Chondrocyte (in vitro differentiated cells): Measurements from ENCODE around the gene GTPBP2. TPM values are rescaled to one million over a fixed set of nuclear protein-coding genes. Genes with fewer than 3 reads are reported as not detected.

Source experiments
- DNase-seq: peaks from one replicate; pipeline ENCODE4 v3.0.0; 2021; ENCODE audit warnings: mixed read lengths, low spot score
- H3K27ac Mint-ChIP-seq: one replicate; pipeline ENCODE4 v1.8.0; 2021; ENCODE audit warnings: mild to moderate bottlenecking, moderate library complexity, mixed read lengths; ENCODE audit not compliant: unreplicated experiment
- H3K27me3 Mint-ChIP-seq: 2 replicates; pipeline ENCODE4 v1.8.0; 2021; ENCODE audit warnings: low read depth, mixed read lengths
- H3K36me3 Mint-ChIP-seq: 2 replicates; pipeline ENCODE4 v1.8.0; 2021; ENCODE audit warnings: low read depth, mixed read lengths
- H3K4me1 Mint-ChIP-seq: 2 replicates; pipeline ENCODE4 v1.8.0; 2021; ENCODE audit warnings: low read depth, mild to moderate bottlenecking, mixed read lengths
- H3K4me3 Mint-ChIP-seq: one replicate; pipeline ENCODE4 v1.8.0; 2021; ENCODE audit warnings: mild to moderate bottlenecking, moderate library complexity, mixed read lengths; ENCODE audit not compliant: unreplicated experiment
- H3K9me3 Mint-ChIP-seq: 2 replicates; pipeline ENCODE4 v1.8.0; 2021; ENCODE audit warnings: low read depth, mixed read lengths
- CTCF ChIP-seq: fragments of 200-600 bp; sonication (generic); IDR thresholded peaks from 2 replicates; pipeline ENCODE4 v1.5.0; 2021; ENCODE audit warnings: antibody characterized with exemption, mild to moderate bottlenecking, moderate library complexity
- total RNA-seq: library from RNA; stranded (reverse); gene quantifications from 3 replicates; pipeline ENCODE4 v1.2.1, GENCODE V29; 2021

Gene GTPBP2
- total RNA-seq, 1 donor from 2014 or later, result 126 TPM

GRCh38 chr6:43629505-43630300 lies 639 bp upstream of the GTPBP2 start:
- Mint-ChIP-seq H3K36me3 (peaks cover 12% of the 10 kb centered on the region), H3K27ac (peak overlapping the region; percentile 100), H3K9me3 (no peaks in the 10 kb centered on the region), H3K4me3 (peak overlapping the region; percentile 94), H3K27me3 (no peaks in the 10 kb centered on the region), H3K4me1 (peaks cover 44% of the 10 kb centered on the region)
- no peak for DNase-seq
- no peak for TF ChIP-seq CTCF

GRCh38 chr6:43628393-43629103 lies 516 bp downstream of the GTPBP2 start:
- DNase-seq, result no peak
- peak overlapping the region; percentile 100 for H3K27ac Mint-ChIP-seq
- no peak for TF ChIP-seq CTCF
- H3K27me3 Mint-ChIP-seq, result no peaks in the 10 kb centered on the region
- H3K4me1 Mint-ChIP-seq, result peaks cover 48% of the 10 kb centered on the region
- peak overlapping the region; percentile 94 for H3K4me3 Mint-ChIP-seq
- peaks cover 18% of the 10 kb centered on the region for H3K36me3 Mint-ChIP-seq
- no peaks in the 10 kb centered on the region for H3K9me3 Mint-ChIP-seq

GRCh38 chr6:43627008-43627825 lies 1.8 kb downstream of the GTPBP2 start:
- no peak for TF ChIP-seq CTCF
- Mint-ChIP-seq H3K9me3 (no peaks in the 10 kb centered on the region), H3K4me3 (peak overlapping the region; percentile 94), H3K36me3 (peaks cover 28% of the 10 kb centered on the region), H3K27me3 (no peaks in the 10 kb centered on the region), H3K4me1 (peaks cover 48% of the 10 kb centered on the region), H3K27ac (peak overlapping the region; percentile 100)
- no peak for DNase-seq

- no peak for DNase-seq
- H3K4me3 Mint-ChIP-seq, result no peak overlapping the region
- no peaks in the 10 kb centered on the region for H3K9me3 Mint-ChIP-seq
- H3K27me3 Mint-ChIP-seq, result no peaks in the 10 kb centered on the region
- no peak for TF ChIP-seq CTCF
- peak overlapping the region; percentile 100 for H3K27ac Mint-ChIP-seq
- peaks cover 44% of the 10 kb centered on the region for H3K4me1 Mint-ChIP-seq
- H3K36me3 Mint-ChIP-seq, result peaks cover 38% of the 10 kb centered on the region
These were observed 3.6 kb downstream of the GTPBP2 start for GRCh38 chr6:43625393-43625992.
